ENCODE results near the gene SLC25A29. TPM values are rescaled to one million over a fixed set of nuclear protein-coding genes. Genes with fewer than 3 reads are reported as not detected.

Gene SLC25A29
- total and polyA plus RNA-seq, 2 of the 13 experiments (the other 11 are each of a cell fraction or from before 2014, with no cell fraction given) = 12.2 to 17.2 TPM

DNA sequence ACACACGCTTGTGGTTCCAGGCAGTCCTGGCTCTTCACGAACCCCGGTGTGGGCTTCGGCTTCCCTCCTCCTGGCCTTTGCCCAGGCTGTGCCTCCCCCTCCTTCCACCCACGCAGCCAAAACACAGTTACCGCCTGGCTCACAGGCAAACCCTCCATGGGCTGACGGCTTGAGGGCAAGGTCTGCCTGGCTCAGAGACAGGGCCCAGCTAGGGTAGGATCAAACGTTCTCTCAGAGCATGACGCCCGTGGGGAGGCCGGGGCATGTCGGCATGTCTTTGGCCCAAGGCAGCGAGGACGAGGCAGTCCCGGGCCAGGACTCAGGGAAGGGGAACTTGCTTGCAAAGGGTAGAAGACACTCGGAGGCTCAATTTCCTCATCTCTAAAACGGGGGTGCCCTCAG, 19.0 kb upstream of the SLC25A29 start (continued):
- no peak for TF ChIP-seq ZNF296 (CRISPR knock-in tag; conservative IDR thresholded peaks at IDR 0.05)
- no peak for TF ChIP-seq ZNF619 (CRISPR knock-in tag; IDR thresholded peaks at IDR 0.05)
- no peak for TF ChIP-seq NFE2 (CRISPR knock-in tag; IDR thresholded peaks at IDR 0.05)
- TF ChIP-seq, protein P1, sequence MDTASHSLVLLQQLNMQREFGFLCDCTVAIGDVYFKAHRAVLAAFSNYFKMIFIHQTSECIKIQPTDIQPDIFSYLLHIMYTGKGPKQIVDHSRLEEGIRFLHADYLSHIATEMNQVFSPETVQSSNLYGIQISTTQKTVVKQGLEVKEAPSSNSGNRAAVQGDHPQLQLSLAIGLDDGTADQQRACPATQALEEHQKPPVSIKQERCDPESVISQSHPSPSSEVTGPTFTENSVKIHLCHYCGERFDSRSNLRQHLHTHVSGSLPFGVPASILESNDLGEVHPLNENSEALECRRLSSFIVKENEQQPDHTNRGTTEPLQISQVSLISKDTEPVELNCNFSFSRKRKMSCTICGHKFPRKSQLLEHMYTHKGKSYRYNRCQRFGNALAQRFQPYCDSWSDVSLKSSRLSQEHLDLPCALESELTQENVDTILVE (CRISPR knock-in tag; IDR thresholded peaks at IDR 0.05) = no peak
- TF ChIP-seq CSRNP1 (CRISPR knock-in tag; IDR thresholded peaks at IDR 0.05) = no peak
- TF ChIP-seq ZNF878 (CRISPR knock-in tag; IDR thresholded peaks at IDR 0.05) = no peak
- no peak for TF ChIP-seq RFX1 (IDR thresholded peaks at IDR 0.05)
- peak; percentile 69; the same call in 1 of the 2 replicates for TF ChIP-seq ZNF17 (CRISPR knock-in tag; IDR thresholded peaks at IDR 0.05)
- peak; percentile 94 for TF ChIP-seq HNRNPL (IDR thresholded peaks at IDR 0.05; ENCODE audit: low read depth, low read length)
- no peak for TF ChIP-seq RAD21 (CRISPR knock-in tag; IDR thresholded peaks at IDR 0.05)
- TF ChIP-seq TEF (CRISPR knock-in tag; IDR thresholded peaks at IDR 0.05) = no peak
- no peak for TF ChIP-seq SOX5 (CRISPR knock-in tag; IDR thresholded peaks at IDR 0.05; ENCODE audit: borderline replicate concordance)
- TF ChIP-seq ZSCAN9 (CRISPR knock-in tag; IDR thresholded peaks at IDR 0.05; ENCODE audit: borderline replicate concordance) = peak; percentile 34; the same call in 1 of the 2 replicates
- TF ChIP-seq MXD4 (CRISPR knock-in tag; IDR thresholded peaks at IDR 0.05) = 0 out of 2 replicates have a peak, but pooled peaks have one; percentile 21
- TF ChIP-seq, protein P2, sequence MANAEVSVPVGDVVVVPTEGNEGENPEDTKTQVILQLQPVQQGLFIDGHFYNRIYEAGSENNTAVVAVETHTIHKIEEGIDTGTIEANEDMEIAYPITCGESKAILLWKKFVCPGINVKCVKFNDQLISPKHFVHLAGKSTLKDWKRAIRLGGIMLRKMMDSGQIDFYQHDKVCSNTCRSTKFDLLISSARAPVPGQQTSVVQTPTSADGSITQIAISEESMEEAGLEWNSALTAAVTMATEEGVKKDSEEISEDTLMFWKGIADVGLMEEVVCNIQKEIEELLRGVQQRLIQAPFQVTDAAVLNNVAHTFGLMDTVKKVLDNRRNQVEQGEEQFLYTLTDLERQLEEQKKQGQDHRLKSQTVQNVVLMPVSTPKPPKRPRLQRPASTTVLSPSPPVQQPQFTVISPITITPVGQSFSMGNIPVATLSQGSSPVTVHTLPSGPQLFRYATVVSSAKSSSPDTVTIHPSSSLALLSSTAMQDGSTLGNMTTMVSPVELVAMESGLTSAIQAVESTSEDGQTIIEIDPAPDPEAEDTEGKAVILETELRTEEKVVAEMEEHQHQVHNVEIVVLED (CRISPR knock-in tag; IDR thresholded peaks at IDR 0.05; ENCODE audit: borderline replicate concordance) = 0 out of 2 replicates have a peak, but pooled peaks have one; percentile 18
- TF ChIP-seq ZNF83 (CRISPR knock-in tag; IDR thresholded peaks at IDR 0.05; ENCODE audit: borderline replicate concordance) = no peak
- 0 out of 2 replicates have a peak, but pooled peaks have one; percentile 17 for TF ChIP-seq THAP11 (CRISPR knock-in tag; IDR thresholded peaks at IDR 0.05)
- 0 out of 2 replicates have a peak, but pooled peaks have one; percentile 26 for TF ChIP-seq ZNF451 (CRISPR knock-in tag; IDR thresholded peaks at IDR 0.05)
- peak; percentile 50; the same call in 1 of the 2 replicates for TF ChIP-seq JUND (CRISPR knock-in tag; IDR thresholded peaks at IDR 0.05)
- no peak for TF ChIP-seq FUBP1 (CRISPR knock-in tag; IDR thresholded peaks at IDR 0.05; ENCODE audit: borderline replicate concordance)
- TF ChIP-seq ZNF33A (CRISPR knock-in tag; IDR thresholded peaks at IDR 0.05; ENCODE audit: borderline replicate concordance) = no peak
- peak; percentile 70; the same call in 1 of the 2 replicates for TF ChIP-seq BRD4 (CRISPR knock-in tag; IDR thresholded peaks at IDR 0.05)
- 0 out of 2 replicates have a peak, but pooled peaks have one; percentile 31 for TF ChIP-seq KDM6A (CRISPR knock-in tag; IDR thresholded peaks at IDR 0.05; ENCODE audit: low read depth)
